ENCODE results near the gene APOM.
A peak's percentile ranks its signal among the peaks of the same experiment; 100 is the strongest.

The APOM gene

DNA sequence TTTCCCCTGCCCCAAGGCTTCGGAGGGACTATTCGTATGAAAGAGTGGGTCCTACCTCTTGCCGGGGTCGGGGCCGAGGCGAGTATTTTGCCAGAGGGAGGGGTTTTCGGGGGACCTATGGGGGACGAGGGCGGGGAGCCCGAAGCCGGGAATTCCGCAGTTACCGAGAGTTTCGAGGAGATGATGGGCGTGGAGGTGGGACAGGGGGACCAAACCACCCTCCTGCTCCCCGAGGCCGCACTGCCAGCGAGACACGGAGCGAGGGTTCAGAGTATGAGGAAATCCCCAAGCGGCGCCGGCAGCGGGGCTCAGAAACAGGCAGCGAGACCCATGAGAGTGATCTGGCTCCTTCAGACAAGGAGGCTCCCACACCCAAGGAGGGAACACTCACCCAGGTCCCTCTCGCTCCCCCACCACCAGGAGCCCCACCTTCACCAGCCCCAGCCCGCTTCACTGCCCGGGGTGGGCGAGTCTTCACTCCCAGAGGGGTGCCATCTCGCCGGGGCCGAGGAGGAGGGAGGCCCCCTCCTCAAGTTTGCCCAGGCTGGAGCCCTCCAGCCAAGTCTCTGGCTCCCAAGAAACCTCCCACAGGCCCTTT lies 23.9 kb upstream of the APOM start:
- Histone ChIP-seq H2AFZ (ENCODE audit: low read length, unreplicated experiment) (no peak overlapping the region), H3K27me3 (ENCODE audit: insufficient read depth, low read length) (no peaks in the 10 kb centered on the region), H3K27ac (ENCODE audit: low read depth, low read length) (no peak overlapping the region), H3K79me2 (ENCODE audit: control insufficient read depth, insufficient read depth, low read length, unreplicated experiment) (peaks cover 20% of the 10 kb centered on the region), H3K4me3 (ENCODE audit: low read depth, low read length) (no peak overlapping the region), H3K4me1 (ENCODE audit: control insufficient read depth, insufficient read depth, low read length, unreplicated experiment) (no peaks in the 10 kb centered on the region), H3K36me3 (ENCODE audit: insufficient read depth, low read length) (peaks cover 55% of the 10 kb centered on the region; the same call in 1 of the 2 replicates)

DNA sequence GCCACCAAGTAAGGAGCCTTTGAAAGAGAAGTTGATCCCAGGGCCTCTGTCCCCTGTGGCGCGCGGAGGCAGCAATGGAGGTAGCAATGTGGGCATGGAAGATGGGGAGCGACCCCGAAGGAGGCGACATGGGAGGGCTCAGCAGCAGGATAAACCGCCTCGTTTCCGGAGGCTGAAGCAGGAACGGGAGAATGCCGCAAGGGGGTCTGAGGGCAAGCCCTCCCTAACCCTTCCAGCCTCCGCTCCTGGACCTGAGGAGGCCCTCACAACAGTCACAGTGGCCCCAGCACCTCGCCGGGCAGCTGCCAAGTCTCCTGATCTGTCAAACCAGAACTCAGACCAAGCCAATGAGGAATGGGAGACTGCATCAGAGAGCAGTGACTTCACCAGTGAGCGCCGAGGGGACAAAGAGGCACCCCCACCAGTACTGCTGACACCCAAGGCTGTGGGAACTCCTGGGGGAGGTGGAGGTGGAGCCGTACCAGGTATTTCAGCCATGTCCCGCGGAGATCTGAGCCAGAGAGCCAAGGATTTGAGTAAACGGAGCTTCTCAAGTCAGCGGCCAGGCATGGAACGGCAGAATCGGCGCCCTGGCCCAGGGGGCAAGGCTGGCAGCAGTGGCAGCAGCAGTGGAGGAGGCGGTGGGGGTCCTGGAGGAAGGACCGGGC lies 23.3 kb upstream of the APOM start:
- Histone ChIP-seq H3K79me2 (ENCODE audit: control insufficient read depth, insufficient read depth, low read length, unreplicated experiment) (peaks cover 15% of the 10 kb centered on the region), H3K4me1 (ENCODE audit: control insufficient read depth, insufficient read depth, low read length, unreplicated experiment) (no peaks in the 10 kb centered on the region), H2AFZ (ENCODE audit: low read length, unreplicated experiment) (no peak overlapping the region), H3K36me3 (ENCODE audit: insufficient read depth, low read length) (peaks cover 49% of the 10 kb centered on the region; the same call in 1 of the 2 replicates), H3K27me3 (ENCODE audit: insufficient read depth, low read length) (no peaks in the 10 kb centered on the region), H3K4me3 (ENCODE audit: low read depth, low read length) (no peak overlapping the region), H3K27ac (ENCODE audit: low read depth, low read length) (no peak overlapping the region)

DNA sequence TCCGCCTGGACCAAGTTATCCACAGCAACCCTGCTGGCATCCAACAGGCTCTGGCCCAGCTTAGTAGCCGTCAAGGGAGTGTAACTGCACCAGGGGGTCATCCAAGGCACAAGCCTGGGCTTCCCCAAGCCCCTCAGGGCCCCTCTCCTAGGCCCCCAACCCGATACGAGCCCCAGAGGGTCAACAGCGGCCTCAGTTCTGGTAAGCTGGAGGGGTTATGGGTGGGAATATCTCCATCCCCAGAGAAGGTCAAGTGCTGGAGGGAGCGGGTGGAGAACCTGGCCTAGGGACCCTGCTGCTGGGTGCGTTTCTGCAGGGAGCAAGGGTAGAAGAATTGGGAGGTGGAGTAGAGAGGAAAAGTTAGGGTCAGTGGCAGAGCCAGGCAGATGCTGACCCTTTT lies 22.2 kb upstream of the APOM start:
- Histone ChIP-seq H3K36me3 (ENCODE audit: insufficient read depth, low read length) (peaks cover 42% of the 10 kb centered on the region; the same call in 1 of the 2 replicates), H3K4me3 (ENCODE audit: low read depth, low read length) (no peak overlapping the region), H3K4me1 (ENCODE audit: control insufficient read depth, insufficient read depth, low read length, unreplicated experiment) (no peaks in the 10 kb centered on the region), H3K79me2 (ENCODE audit: control insufficient read depth, insufficient read depth, low read length, unreplicated experiment) (peaks cover 7% of the 10 kb centered on the region), H3K27ac (ENCODE audit: low read depth, low read length) (no peak overlapping the region), H2AFZ (ENCODE audit: low read length, unreplicated experiment) (no peak overlapping the region), H3K27me3 (ENCODE audit: insufficient read depth, low read length) (no peaks in the 10 kb centered on the region)

DNA sequence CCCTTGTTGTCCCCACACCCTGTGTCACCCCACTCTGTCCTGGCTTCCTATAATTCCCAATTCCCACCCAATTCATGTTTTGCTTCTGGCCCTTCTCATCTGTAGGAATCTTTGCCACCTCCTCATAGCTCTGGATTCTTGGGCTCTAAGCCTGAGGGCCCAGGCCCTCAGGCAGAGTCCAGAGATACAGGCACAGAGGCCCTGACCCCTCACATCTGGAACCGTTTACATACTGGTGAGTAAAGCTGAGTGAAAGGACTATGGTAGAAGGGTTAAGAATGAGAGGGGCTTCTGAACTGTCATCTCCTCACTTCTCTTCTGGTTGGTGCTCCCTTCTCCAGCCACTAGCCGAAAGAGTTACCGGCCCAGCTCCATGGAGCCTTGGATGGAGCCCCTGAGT lies 21.6 kb upstream of the APOM start:
- H3K27me3 ChIP-seq (ENCODE audit: insufficient read depth, low read length), result no peaks in the 10 kb centered on the region
- peaks cover 4% of the 10 kb centered on the region for H3K79me2 ChIP-seq (ENCODE audit: control insufficient read depth, insufficient read depth, low read length, unreplicated experiment)
- no peak overlapping the region for H3K27ac ChIP-seq (ENCODE audit: low read depth, low read length)
- no peak overlapping the region for H3K4me3 ChIP-seq (ENCODE audit: low read depth, low read length)
- no peak overlapping the region for H2AFZ ChIP-seq (ENCODE audit: low read length, unreplicated experiment)
- H3K36me3 ChIP-seq (ENCODE audit: insufficient read depth, low read length), result peaks cover 37% of the 10 kb centered on the region; the same call in 1 of the 2 replicates
- peaks cover 2% of the 10 kb centered on the region for H3K4me1 ChIP-seq (ENCODE audit: control insufficient read depth, insufficient read depth, low read length, unreplicated experiment)

DNA sequence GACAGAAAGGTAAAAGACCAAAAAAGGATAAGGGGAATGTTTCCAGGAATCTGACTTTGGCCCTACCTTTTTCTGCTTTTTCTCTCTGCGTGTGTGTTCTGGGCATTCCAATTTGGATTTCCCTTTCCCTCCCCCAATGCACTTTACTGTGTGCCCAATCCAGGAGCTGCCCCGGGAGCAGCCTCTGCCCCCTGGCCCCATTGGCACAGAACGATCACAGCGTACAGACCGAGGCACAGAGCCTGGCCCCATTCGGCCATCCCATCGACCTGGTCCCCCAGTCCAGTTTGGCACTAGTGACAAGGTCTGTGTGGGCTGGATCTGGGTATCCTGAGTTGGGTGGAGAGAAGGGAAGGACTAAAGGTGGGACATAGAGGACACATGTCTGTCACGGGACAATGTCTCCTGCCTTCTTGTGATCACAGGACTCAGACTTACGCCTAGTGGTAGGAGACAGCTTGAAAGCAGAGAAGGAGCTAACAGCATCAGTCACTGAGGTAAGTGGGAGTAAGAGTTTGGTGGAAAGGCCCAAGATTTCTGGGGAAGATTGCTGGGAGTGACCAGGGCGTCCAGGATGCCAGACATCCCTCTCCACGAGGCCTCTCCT lies 20.6 kb upstream of the APOM start:
- Histone ChIP-seq H3K4me3 (ENCODE audit: low read depth, low read length) (no peak overlapping the region), H3K27me3 (ENCODE audit: insufficient read depth, low read length) (no peaks in the 10 kb centered on the region), H2AFZ (ENCODE audit: low read length, unreplicated experiment) (no peak overlapping the region), H3K27ac (ENCODE audit: low read depth, low read length) (no peak overlapping the region), H3K36me3 (ENCODE audit: insufficient read depth, low read length) (peaks cover 30% of the 10 kb centered on the region; the same call in 1 of the 2 replicates), H3K4me1 (ENCODE audit: control insufficient read depth, insufficient read depth, low read length, unreplicated experiment) (peaks cover 11% of the 10 kb centered on the region), H3K79me2 (ENCODE audit: control insufficient read depth, insufficient read depth, low read length, unreplicated experiment) (peaks cover 2% of the 10 kb centered on the region)

DNA sequence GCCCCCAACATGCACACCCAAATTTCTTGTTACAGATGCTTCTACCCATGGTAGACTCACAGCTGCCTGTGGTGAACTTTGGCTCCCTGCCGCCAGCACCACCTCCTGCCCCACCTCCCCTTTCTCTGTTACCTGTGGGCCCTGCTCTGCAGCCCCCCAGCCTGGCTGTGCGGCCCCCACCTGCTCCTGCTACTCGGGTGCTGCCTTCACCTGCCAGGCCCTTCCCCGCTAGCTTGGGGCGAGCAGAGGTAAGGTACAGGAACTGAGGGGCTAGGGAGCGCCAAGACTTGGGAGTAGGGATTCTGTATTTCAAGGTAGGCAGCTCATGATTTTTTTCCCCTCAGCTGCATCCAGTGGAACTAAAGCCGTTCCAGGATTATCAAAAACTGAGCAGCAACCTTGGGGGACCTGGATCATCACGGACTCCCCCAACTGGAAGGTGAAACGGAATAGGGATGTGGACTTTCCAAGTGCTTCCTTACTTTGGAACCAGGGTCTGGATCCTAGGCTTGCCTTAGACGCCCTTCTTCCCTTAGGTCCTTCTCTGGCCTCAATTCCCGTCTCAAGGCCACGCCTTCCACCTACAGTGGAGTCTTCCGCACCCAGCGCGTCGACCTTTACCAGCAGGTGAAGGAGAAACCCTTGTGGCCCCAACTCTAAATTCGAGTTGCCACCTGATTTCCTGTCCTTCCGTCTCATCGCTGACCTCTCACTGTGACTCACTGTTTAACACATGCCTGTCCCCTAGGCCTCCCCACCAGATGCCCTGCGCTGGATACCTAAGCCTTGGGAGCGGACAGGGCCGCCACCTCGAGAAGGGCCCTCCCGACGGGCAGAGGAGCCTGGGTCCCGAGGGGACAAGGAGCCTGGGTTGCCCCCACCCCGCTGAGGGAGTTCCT lies 18.7 kb upstream of the APOM start:
- H3K4me1 ChIP-seq (ENCODE audit: control insufficient read depth, insufficient read depth, low read length, unreplicated experiment), result peaks cover 12% of the 10 kb centered on the region
- H3K4me3 ChIP-seq (ENCODE audit: low read depth, low read length), result no peak overlapping the region
- peaks cover 33% of the 10 kb centered on the region; the same call in 1 of the 2 replicates for H3K36me3 ChIP-seq (ENCODE audit: insufficient read depth, low read length)
- no peak overlapping the region for H2AFZ ChIP-seq (ENCODE audit: low read length, unreplicated experiment)
- peaks cover 2% of the 10 kb centered on the region for H3K79me2 ChIP-seq (ENCODE audit: control insufficient read depth, insufficient read depth, low read length, unreplicated experiment)
- no peak overlapping the region for H3K27ac ChIP-seq (ENCODE audit: low read depth, low read length)
- H3K27me3 ChIP-seq (ENCODE audit: insufficient read depth, low read length), result no peaks in the 10 kb centered on the region

DNA sequence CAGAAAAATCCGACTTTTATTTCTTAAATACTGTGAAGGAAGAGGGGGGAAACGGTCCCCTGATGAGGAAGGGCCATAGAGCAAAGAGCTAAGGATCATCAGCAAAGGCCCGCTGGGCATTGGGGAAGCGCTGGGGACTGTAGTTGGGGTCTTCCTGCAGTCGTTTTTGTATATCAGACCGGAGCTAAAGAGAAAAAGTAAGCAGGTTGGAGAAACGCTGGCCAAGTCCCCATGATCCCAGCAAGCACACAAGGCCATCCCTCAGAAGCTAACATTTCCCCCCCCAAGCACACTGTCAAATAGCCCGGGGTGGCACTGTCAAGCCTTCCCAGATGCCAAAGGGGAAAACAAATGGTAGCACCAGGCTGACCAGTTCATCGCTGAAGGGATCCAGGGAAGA lies 16.7 kb upstream of the APOM start:
- peaks cover 21% of the 10 kb centered on the region; the same call in 1 of the 2 replicates for H3K36me3 ChIP-seq (ENCODE audit: insufficient read depth, low read length)
- peak overlapping the region; percentile 73 for H3K27ac ChIP-seq (ENCODE audit: low read depth, low read length)
- H3K27me3 ChIP-seq (ENCODE audit: insufficient read depth, low read length), result no peaks in the 10 kb centered on the region
- peaks cover 12% of the 10 kb centered on the region for H3K4me1 ChIP-seq (ENCODE audit: control insufficient read depth, insufficient read depth, low read length, unreplicated experiment)
- H3K4me3 ChIP-seq (ENCODE audit: low read depth, low read length), result no peak overlapping the region
- H3K79me2 ChIP-seq (ENCODE audit: control insufficient read depth, insufficient read depth, low read length, unreplicated experiment), result no peaks in the 10 kb centered on the region
- H2AFZ ChIP-seq (ENCODE audit: low read length, unreplicated experiment), result no peak overlapping the region

DNA sequence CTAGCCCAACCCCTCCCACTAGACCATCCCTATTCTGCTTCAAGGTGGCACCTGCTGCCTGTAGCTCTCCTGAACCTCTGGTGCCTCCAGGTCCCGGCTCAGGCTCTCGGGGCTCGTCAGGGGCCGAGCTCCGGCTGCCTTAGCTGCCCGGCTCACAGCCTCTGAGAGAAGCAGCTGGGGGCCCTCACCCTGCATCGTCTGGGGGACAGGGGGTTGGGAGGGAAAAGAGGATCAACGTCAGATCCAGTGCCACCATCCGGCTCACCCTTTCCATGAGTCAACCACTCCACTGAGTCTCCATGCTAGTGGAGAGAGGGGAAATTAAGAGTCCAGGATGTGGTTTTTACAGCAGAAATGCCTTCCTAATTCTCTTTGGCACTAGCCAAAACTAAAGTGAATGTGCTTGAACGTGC lies 16.2 kb upstream of the APOM start:
- H3K27me3 ChIP-seq (ENCODE audit: insufficient read depth, low read length), result no peaks in the 10 kb centered on the region
- H3K4me3 ChIP-seq (ENCODE audit: low read depth, low read length), result no peak overlapping the region
- H3K36me3 ChIP-seq (ENCODE audit: insufficient read depth, low read length), result peaks cover 17% of the 10 kb centered on the region; the same call in 1 of the 2 replicates
- H2AFZ ChIP-seq (ENCODE audit: low read length, unreplicated experiment), result no peak overlapping the region
- peaks cover 12% of the 10 kb centered on the region for H3K4me1 ChIP-seq (ENCODE audit: control insufficient read depth, insufficient read depth, low read length, unreplicated experiment)
- H3K79me2 ChIP-seq (ENCODE audit: control insufficient read depth, insufficient read depth, low read length, unreplicated experiment), result no peaks in the 10 kb centered on the region
- H3K27ac ChIP-seq (ENCODE audit: low read depth, low read length), result peak overlapping the region; percentile 73

DNA sequence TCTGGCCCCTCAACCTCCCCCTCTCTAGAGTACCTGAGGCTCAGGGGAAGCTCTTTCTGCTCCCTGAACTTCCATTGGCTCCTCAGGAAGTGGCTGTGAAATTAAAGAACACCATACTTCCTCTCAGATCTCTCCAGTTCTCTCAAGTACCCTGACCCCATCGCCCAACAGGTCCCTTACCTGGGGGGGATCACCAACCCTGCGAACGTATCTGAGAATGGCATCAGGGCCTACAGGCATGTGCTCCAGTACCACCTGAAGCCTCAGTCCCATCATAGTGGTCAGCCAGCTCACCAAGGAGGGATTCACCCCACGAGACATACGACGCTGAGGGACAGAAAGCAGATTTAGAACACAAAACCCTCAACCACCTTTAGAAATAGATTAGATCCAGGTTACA lies 15.1 kb upstream of the APOM start:
- peaks cover 12% of the 10 kb centered on the region for H3K4me1 ChIP-seq (ENCODE audit: control insufficient read depth, insufficient read depth, low read length, unreplicated experiment)
- peaks cover 15% of the 10 kb centered on the region; the same call in 1 of the 2 replicates for H3K36me3 ChIP-seq (ENCODE audit: insufficient read depth, low read length)
- H3K27me3 ChIP-seq (ENCODE audit: insufficient read depth, low read length), result no peaks in the 10 kb centered on the region
- no peak overlapping the region for H3K4me3 ChIP-seq (ENCODE audit: low read depth, low read length)
- no peak overlapping the region for H2AFZ ChIP-seq (ENCODE audit: low read length, unreplicated experiment)
- no peak overlapping the region for H3K27ac ChIP-seq (ENCODE audit: low read depth, low read length)
- no peaks in the 10 kb centered on the region for H3K79me2 ChIP-seq (ENCODE audit: control insufficient read depth, insufficient read depth, low read length, unreplicated experiment)

DNA sequence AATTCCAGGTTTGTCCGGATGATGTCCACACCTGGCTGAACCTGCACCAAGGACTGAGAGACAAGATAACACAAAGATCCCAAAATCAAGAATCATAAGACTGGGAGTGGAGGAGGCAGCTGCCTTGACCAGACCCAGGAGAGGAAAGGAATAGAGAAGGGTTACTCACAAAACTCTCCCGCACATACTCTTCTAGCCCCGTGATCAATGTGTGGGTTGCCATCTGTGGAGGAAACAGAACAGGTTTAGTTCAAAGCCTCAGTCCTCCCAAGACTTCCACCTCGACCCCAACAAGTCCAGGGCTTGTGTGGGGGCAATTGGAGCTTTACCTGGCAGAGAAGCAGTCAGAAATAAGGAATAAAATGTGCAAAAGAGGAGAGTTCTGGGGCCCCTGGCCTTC lies 14.3 kb upstream of the APOM start:
- Histone ChIP-seq H3K27ac (ENCODE audit: low read depth, low read length) (no peak overlapping the region), H3K4me1 (ENCODE audit: control insufficient read depth, insufficient read depth, low read length, unreplicated experiment) (peaks cover 12% of the 10 kb centered on the region), H3K36me3 (ENCODE audit: insufficient read depth, low read length) (peaks cover 14% of the 10 kb centered on the region; the same call in 1 of the 2 replicates)

More for the DNA sequence above, 14.3 kb upstream of the APOM start:
- Histone ChIP-seq H3K4me3 (ENCODE audit: low read depth, low read length) (no peak overlapping the region), H3K27me3 (ENCODE audit: insufficient read depth, low read length) (no peaks in the 10 kb centered on the region), H3K79me2 (ENCODE audit: control insufficient read depth, insufficient read depth, low read length, unreplicated experiment) (no peaks in the 10 kb centered on the region), H2AFZ (ENCODE audit: low read length, unreplicated experiment) (no peak overlapping the region)

All from ACC112 (cell line).